Stimulated activated naive CD8-positive, alpha-beta T cell treated with anti-CD3 and anti-CD28 coated beads, Interleukin-15, amount 100 ng/mL, for 72 hours (primary cell): ENCODE measurements around the gene TNFRSF25.
A peak's percentile ranks its signal among the peaks of the same experiment; 100 is the strongest.

ENCODE experiments used
- ATAC-seq: fragments of 150-1000 bp; cut with Tn5 transposase; 2 replicates; pipeline ENCODE4 v1.10.0; 2021; ENCODE audit warnings: mild to moderate bottlenecking, moderate library complexity
- DNase-seq, 2 donors: peaks; one replicate each; pipeline ENCODE4 v3.0.0; 2021 to 2022
- H3K27ac Mint-ChIP-seq, 2 donors: one replicate each; pipeline ENCODE4 v1.8.0; 2022; ENCODE audit warnings: mild to moderate bottlenecking in 2 of 2, mixed read lengths in 2 of 2, moderate library complexity in 2 of 2
- H3K27me3 Mint-ChIP-seq: one replicate; pipeline ENCODE4 v1.8.0; 2022; ENCODE audit warnings: mixed read lengths
- H3K4me1 Mint-ChIP-seq: one replicate; pipeline ENCODE4 v1.8.0; 2022; ENCODE audit warnings: mild to moderate bottlenecking, mixed read lengths
- H3K4me3 Mint-ChIP-seq, 2 donors: one replicate each; pipeline ENCODE4 v1.8.0; 2022; ENCODE audit warnings: mild to moderate bottlenecking in 2 of 2, mixed read lengths in 2 of 2, moderate library complexity in 1 of 2
- H3K9me3 Mint-ChIP-seq, 2 donors: one replicate each; pipeline ENCODE4 v1.8.0; 2022; ENCODE audit warnings: mixed read lengths in 2 of 2

TNFRSF25 gene

GRCh38 chr1:6506210-6507036, 40.5 kb upstream of the TNFRSF25 start:
- no peak overlapping the region for H3K27ac Mint-ChIP-seq
- H3K4me3 Mint-ChIP-seq: no peak overlapping the region

GRCh38 chr1:6505367-6506209, 39.6 kb upstream of the TNFRSF25 start:
- peaks cover 33% of the 10 kb centered on the region for H3K27me3 Mint-ChIP-seq
- H3K27ac Mint-ChIP-seq: peak overlapping the region in 1 of 2 donors; percentile 95
- ATAC-seq: no peak
- no peak for DNase-seq
- H3K4me3 Mint-ChIP-seq: no peak overlapping the region
- no peaks in the 10 kb centered on the region for H3K4me1 Mint-ChIP-seq
- H3K9me3 Mint-ChIP-seq: no peaks in the 10 kb centered on the region

More at GRCh38 chr1:6506210-6507036, 40.5 kb upstream of the TNFRSF25 start:
- no peak for DNase-seq
- peaks cover 25% of the 10 kb centered on the region for H3K27me3 Mint-ChIP-seq
- no peaks in the 10 kb centered on the region for H3K9me3 Mint-ChIP-seq
- ATAC-seq: no peak
- no peaks in the 10 kb centered on the region for H3K4me1 Mint-ChIP-seq

GRCh38 chr1:6504887-6505286, 38.9 kb upstream of the TNFRSF25 start:
- ATAC-seq: no peak
- Mint-ChIP-seq H3K27me3 (peaks cover 40% of the 10 kb centered on the region), H3K4me1 (no peaks in the 10 kb centered on the region), H3K27ac (no peak overlapping the region), H3K4me3 (no peak overlapping the region), H3K9me3 (no peaks in the 10 kb centered on the region)
- DNase-seq: no peak

GRCh38 chr1:6503884-6504602, 38.1 kb upstream of the TNFRSF25 start:
- H3K9me3 Mint-ChIP-seq: no peaks in the 10 kb centered on the region
- ATAC-seq (no peak), DNase-seq (no peak)
- H3K4me3 Mint-ChIP-seq: no peak overlapping the region
- peaks cover 45% of the 10 kb centered on the region for H3K27me3 Mint-ChIP-seq
- H3K27ac Mint-ChIP-seq: no peak overlapping the region
- H3K4me1 Mint-ChIP-seq: no peaks in the 10 kb centered on the region

- H3K4me3 Mint-ChIP-seq: no peak overlapping the region
- peaks cover 7% of the 10 kb centered on the region for H3K4me1 Mint-ChIP-seq
- no peak for DNase-seq
- peaks cover 61% of the 10 kb centered on the region for H3K27me3 Mint-ChIP-seq
- H3K9me3 Mint-ChIP-seq: no peaks in the 10 kb centered on the region
- ATAC-seq: no peak
- no peak overlapping the region for H3K27ac Mint-ChIP-seq
Observed at GRCh38 chr1:6502000-6502891, 36.3 kb upstream of the TNFRSF25 start.

GRCh38 chr1:6501279-6501813, 35.4 kb upstream of the TNFRSF25 start:
- H3K27ac Mint-ChIP-seq: no peak overlapping the region

GRCh38 chr1:6500544-6501278, 34.7 kb upstream of the TNFRSF25 start:
- H3K9me3 Mint-ChIP-seq: no peaks in the 10 kb centered on the region
- peaks cover 74% of the 10 kb centered on the region for H3K27me3 Mint-ChIP-seq
- no peak for ATAC-seq
- DNase-seq: no peak
- H3K27ac Mint-ChIP-seq: no peak overlapping the region
- no peak overlapping the region for H3K4me3 Mint-ChIP-seq
- peaks cover 18% of the 10 kb centered on the region for H3K4me1 Mint-ChIP-seq

More at GRCh38 chr1:6501279-6501813, 35.4 kb upstream of the TNFRSF25 start:
- peaks cover 68% of the 10 kb centered on the region for H3K27me3 Mint-ChIP-seq
- no peaks in the 10 kb centered on the region for H3K9me3 Mint-ChIP-seq
- peaks cover 11% of the 10 kb centered on the region for H3K4me1 Mint-ChIP-seq
- no peak overlapping the region for H3K4me3 Mint-ChIP-seq
- no peak for ATAC-seq
- DNase-seq: no peak

- H3K27ac Mint-ChIP-seq: no peak overlapping the region
- ATAC-seq: no peak
- no peak for DNase-seq
- H3K9me3 Mint-ChIP-seq: no peaks in the 10 kb centered on the region
- H3K27me3 Mint-ChIP-seq: peaks cover 62% of the 10 kb centered on the region
- peak overlapping the region in 1 of 2 donors; percentile 8 for H3K4me3 Mint-ChIP-seq
- H3K4me1 Mint-ChIP-seq: peaks cover 19% of the 10 kb centered on the region
Observed at GRCh38 chr1:6499296-6499695, 33.3 kb upstream of the TNFRSF25 start.

GRCh38 chr1:6498576-6499111, 32.7 kb upstream of the TNFRSF25 start:
- DNase-seq: no peak
- no peak overlapping the region for H3K4me3 Mint-ChIP-seq
- H3K9me3 Mint-ChIP-seq: no peaks in the 10 kb centered on the region
- ATAC-seq: no peak
- peaks cover 58% of the 10 kb centered on the region for H3K27me3 Mint-ChIP-seq
- peaks cover 19% of the 10 kb centered on the region for H3K4me1 Mint-ChIP-seq
- no peak overlapping the region for H3K27ac Mint-ChIP-seq

- Mint-ChIP-seq H3K4me3 (peak overlapping the region; percentile 63 to 75), H3K4me1 (peaks cover 23% of the 10 kb centered on the region), H3K27ac (no peak overlapping the region), H3K9me3 (no peaks in the 10 kb centered on the region), H3K27me3 (peaks cover 58% of the 10 kb centered on the region)
- peak; percentile 2 for ATAC-seq
- no peak for DNase-seq
Observed at GRCh38 chr1:6497867-6498575, 32.0 kb upstream of the TNFRSF25 start.

GRCh38 chr1:6497215-6497866, 31.4 kb upstream of the TNFRSF25 start:
- peaks cover 30% of the 10 kb centered on the region for H3K4me1 Mint-ChIP-seq
- DNase-seq: peak in 1 of 2 donors; percentile 44

GRCh38 chr1:6496890-6497214, 30.9 kb upstream of the TNFRSF25 start:
- ATAC-seq: no peak
- Mint-ChIP-seq H3K27ac (no peak overlapping the region), H3K4me1 (peaks cover 34% of the 10 kb centered on the region), H3K4me3 (peak overlapping the region; percentile 43 to 68), H3K9me3 (no peaks in the 10 kb centered on the region), H3K27me3 (peaks cover 55% of the 10 kb centered on the region)
- DNase-seq: no peak

More at GRCh38 chr1:6497215-6497866, 31.4 kb upstream of the TNFRSF25 start:
- Mint-ChIP-seq H3K27me3 (peaks cover 58% of the 10 kb centered on the region), H3K9me3 (no peaks in the 10 kb centered on the region), H3K4me3 (peak overlapping the region; percentile 63 to 75), H3K27ac (no peak overlapping the region)
- ATAC-seq: peak; percentile 57

GRCh38 chr1:6496365-6496721, 30.4 kb upstream of the TNFRSF25 start:
- Mint-ChIP-seq H3K27me3 (peaks cover 50% of the 10 kb centered on the region), H3K4me3 (peak overlapping the region; percentile 43 to 68)

More at GRCh38 chr1:6496365-6496721, 30.4 kb upstream of the TNFRSF25 start:
- no peak for DNase-seq
- Mint-ChIP-seq H3K27ac (no peak overlapping the region), H3K9me3 (no peaks in the 10 kb centered on the region), H3K4me1 (peaks cover 39% of the 10 kb centered on the region)
- ATAC-seq: no peak
